HUES48 (cell line): ENCODE data around the gene KCTD14.
A peak's percentile ranks its signal among the peaks of the same experiment; 100 is the strongest.

ENCODE experiments used
- H3K27ac ChIP-seq: one replicate; pipeline ENCODE4 v1.7.0; 2013; ENCODE audit warnings: low read depth, low read length, inconsistent platforms
- H3K27me3 ChIP-seq: 2 replicates; pipeline ENCODE4 v1.6.1; 2013; ENCODE audit warnings: mild to moderate bottlenecking, low read length; ENCODE audit not compliant: control insufficient read depth, insufficient read depth
- H3K36me3 ChIP-seq: 2 replicates; pipeline ENCODE4 v1.6.1; 2013; ENCODE audit warnings: low read length; ENCODE audit not compliant: control insufficient read depth, insufficient read depth
- H3K4me1 ChIP-seq: 2 replicates; pipeline ENCODE4 v1.6.1; 2013; ENCODE audit warnings: mild to moderate bottlenecking, low read length; ENCODE audit not compliant: control insufficient read depth, insufficient read depth
- H3K4me3 ChIP-seq: 2 replicates; pipeline ENCODE4 v1.5.1; 2013; ENCODE audit warnings: mild to moderate bottlenecking, low read depth, low read length
- H3K9ac ChIP-seq: 2 replicates; pipeline ENCODE4 v1.6.1; 2013; ENCODE audit warnings: mild to moderate bottlenecking, low read depth, low read length, moderate library complexity
- H3K9me3 ChIP-seq: 2 replicates; pipeline ENCODE4 v1.6.1; 2013; ENCODE audit warnings: low read length; ENCODE audit not compliant: control insufficient read depth, insufficient read depth

KCTD14 gene

GRCh38 chr11:78022397-78023396, at the start of gene KCTD14:
KCTD14 (minus strand) TSS chr11:78023276; CDS start chr11:78023249, 27 bp downstream.
- Histone ChIP-seq H3K27ac (peak within 1 kb of the TSS; percentile 42), H3K27me3 (no peaks in the 10 kb centered on the region), H3K4me1 (0 out of 2 replicates have a peak, but pooled peaks cover 3% of the 10 kb centered on the region), H3K4me3 (peak within 1 kb of the TSS; percentile 73), H3K9me3 (no peaks in the 10 kb centered on the region), H3K36me3 (no peaks in the 10 kb centered on the region), H3K9ac (peak within 1 kb of the TSS; percentile 65)

- no peaks in the 10 kb centered on the region for H3K4me1 ChIP-seq
- H3K9me3 ChIP-seq = no peaks in the 10 kb centered on the region
- no peak overlapping the region for H3K27ac ChIP-seq
- H3K4me3 ChIP-seq = no peak overlapping the region
- no peak overlapping the region for H3K9ac ChIP-seq
- peaks cover 52% of the 10 kb centered on the region for H3K36me3 ChIP-seq
- no peaks in the 10 kb centered on the region for H3K27me3 ChIP-seq
Observed at GRCh38 chr11:78072455-78072854, 49.4 kb upstream of the KCTD14 start.

- Histone ChIP-seq H3K27ac (no peak overlapping the region), H3K36me3 (peaks cover 50% of the 10 kb centered on the region), H3K9me3 (no peaks in the 10 kb centered on the region)
Observed at GRCh38 chr11:78071717-78072116, 48.6 kb upstream of the KCTD14 start.

GRCh38 chr11:78070621-78071020, 47.5 kb upstream of the KCTD14 start:
- Histone ChIP-seq H3K4me1 (no peaks in the 10 kb centered on the region), H3K27me3 (no peaks in the 10 kb centered on the region), H3K9ac (no peak overlapping the region), H3K27ac (no peak overlapping the region), H3K4me3 (no peak overlapping the region), H3K9me3 (no peaks in the 10 kb centered on the region), H3K36me3 (peaks cover 44% of the 10 kb centered on the region)

More at GRCh38 chr11:78071717-78072116, 48.6 kb upstream of the KCTD14 start:
- H3K27me3 ChIP-seq = no peaks in the 10 kb centered on the region
- no peak overlapping the region for H3K4me3 ChIP-seq
- no peaks in the 10 kb centered on the region for H3K4me1 ChIP-seq
- no peak overlapping the region for H3K9ac ChIP-seq

GRCh38 chr11:78069465-78069864, 46.4 kb upstream of the KCTD14 start:
- Histone ChIP-seq H3K4me3 (no peak overlapping the region), H3K4me1 (no peaks in the 10 kb centered on the region), H3K9ac (no peak overlapping the region), H3K36me3 (peaks cover 44% of the 10 kb centered on the region), H3K27ac (no peak overlapping the region), H3K27me3 (no peaks in the 10 kb centered on the region), H3K9me3 (no peaks in the 10 kb centered on the region)

GRCh38 chr11:78067704-78068103, 44.6 kb upstream of the KCTD14 start:
- H3K9ac ChIP-seq = no peak overlapping the region
- H3K27ac ChIP-seq = no peak overlapping the region
- no peaks in the 10 kb centered on the region for H3K27me3 ChIP-seq
- peaks cover 41% of the 10 kb centered on the region for H3K36me3 ChIP-seq
- H3K4me3 ChIP-seq = no peak overlapping the region
- H3K4me1 ChIP-seq = no peaks in the 10 kb centered on the region
- H3K9me3 ChIP-seq = no peaks in the 10 kb centered on the region

GRCh38 chr11:78066471-78066870, 43.4 kb upstream of the KCTD14 start:
- H3K9ac ChIP-seq = no peak overlapping the region
- H3K27me3 ChIP-seq = no peaks in the 10 kb centered on the region
- peaks cover 32% of the 10 kb centered on the region for H3K36me3 ChIP-seq
- H3K4me3 ChIP-seq = no peak overlapping the region
- no peaks in the 10 kb centered on the region for H3K9me3 ChIP-seq
- H3K4me1 ChIP-seq = no peaks in the 10 kb centered on the region
- no peak overlapping the region for H3K27ac ChIP-seq

GRCh38 chr11:78065203-78065602, 42.1 kb upstream of the KCTD14 start:
- Histone ChIP-seq H3K4me1 (no peaks in the 10 kb centered on the region), H3K4me3 (no peak overlapping the region), H3K9me3 (no peaks in the 10 kb centered on the region), H3K36me3 (peaks cover 20% of the 10 kb centered on the region), H3K27me3 (no peaks in the 10 kb centered on the region), H3K9ac (no peak overlapping the region), H3K27ac (no peak overlapping the region)

GRCh38 chr11:78063440-78064181, 40.5 kb upstream of the KCTD14 start, which contains the start of gene THRSP:
THRSP (plus strand) TSS chr11:78063861; CDS start chr11:78063882, 21 bp downstream.
- Histone ChIP-seq H3K9ac (no peak within 1 kb of the TSS), H3K4me3 (no peak within 1 kb of the TSS), H3K36me3 (0 out of 2 replicates have a peak, but pooled peaks cover 5% of the 10 kb centered on the region), H3K4me1 (no peaks in the 10 kb centered on the region), H3K27me3 (no peaks in the 10 kb centered on the region), H3K9me3 (no peaks in the 10 kb centered on the region), H3K27ac (no peak within 1 kb of the TSS)

GRCh38 chr11:78062671-78063070, 39.6 kb upstream of the KCTD14 start:
- Histone ChIP-seq H3K36me3 (0 out of 2 replicates have a peak, but pooled peaks cover 4% of the 10 kb centered on the region), H3K4me1 (no peaks in the 10 kb centered on the region), H3K9ac (no peak overlapping the region), H3K4me3 (no peak overlapping the region), H3K27me3 (no peaks in the 10 kb centered on the region), H3K27ac (no peak overlapping the region), H3K9me3 (no peaks in the 10 kb centered on the region)
